ENCODE data around the gene CAPN8.

DNA sequence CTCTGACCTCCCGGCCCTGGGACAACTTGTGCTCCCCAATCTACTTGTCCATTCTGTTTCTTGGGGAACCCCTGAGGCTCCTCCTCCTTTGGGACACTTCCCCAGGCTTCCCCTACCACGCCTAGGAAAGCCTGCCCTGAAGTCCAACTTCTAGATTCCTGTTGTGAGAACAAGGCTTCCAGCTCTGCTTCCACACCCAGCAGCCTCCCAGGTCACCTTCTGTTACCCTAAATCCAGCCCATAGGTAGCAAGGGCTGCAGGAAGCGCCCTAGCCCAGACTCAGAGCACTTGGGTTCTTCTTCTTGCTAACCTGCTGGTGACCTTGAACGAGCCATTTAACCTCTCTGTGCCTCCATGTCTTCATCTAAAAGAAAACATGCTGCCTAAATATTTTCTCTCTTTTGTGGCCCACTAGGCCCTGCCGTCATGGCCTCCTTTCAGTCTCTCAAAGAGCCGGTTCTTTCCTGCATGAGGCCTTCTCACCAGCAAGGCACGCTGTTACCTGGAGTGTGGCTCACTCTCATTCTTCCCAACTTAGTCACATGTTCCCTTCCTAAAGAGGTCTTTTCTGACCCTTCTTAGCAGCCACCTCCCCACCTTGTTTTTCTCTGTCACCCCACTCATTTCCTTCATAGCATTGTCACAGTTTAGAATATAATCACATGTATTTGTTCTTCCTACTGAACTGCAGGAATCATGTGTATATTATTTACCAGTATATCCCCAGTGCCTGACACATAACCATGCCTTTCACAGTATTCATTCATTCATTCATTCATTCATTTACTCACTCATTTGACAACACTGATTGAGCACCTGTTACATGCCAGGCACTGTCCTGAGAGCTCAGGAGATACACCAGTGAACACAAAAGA, 48.3 kb upstream of the CAPN8 start:
- TF ChIP-seq CTCF (IDR thresholded peaks at IDR 0.05) (no peak), POLR2A (IDR thresholded peaks at IDR 0.05) (no peak)
